Muscle layer of duodenum (tissue), 2 donors: ENCODE results near the gene MANSC1.

Experiments
- H3K27ac ChIP-seq: one replicate; pipeline ENCODE4 v1.7.0; 2013; ENCODE audit warnings: mild to moderate bottlenecking, low read length
- H3K27me3 ChIP-seq: one replicate; pipeline ENCODE4 v1.7.0; 2013; ENCODE audit warnings: low read depth, mild to moderate bottlenecking, control low read depth, low read length
- H3K36me3 ChIP-seq, 2 donors: one replicate each; pipeline ENCODE4 v1.7.0; 2013; ENCODE audit warnings: low read length in 2 of 2, control low read depth in 1 of 2, mild to moderate bottlenecking in 1 of 2; ENCODE audit not compliant: insufficient read depth in 2 of 2, control insufficient read depth in 1 of 2
- H3K4me1 ChIP-seq, 2 donors: one replicate each; pipeline ENCODE4 v1.7.0; 2013; ENCODE audit warnings: low read length in 2 of 2, mild to moderate bottlenecking in 2 of 2, control low read depth in 1 of 2, moderate library complexity in 1 of 2; ENCODE audit not compliant: insufficient read depth in 2 of 2, control insufficient read depth in 1 of 2
- H3K4me3 ChIP-seq, 2 donors: one replicate each; pipeline ENCODE4 v1.7.0; 2013; ENCODE audit warnings: low read length in 2 of 2, low read depth in 1 of 2, mild to moderate bottlenecking in 1 of 2
- H3K9me3 ChIP-seq, 2 donors: one replicate each; pipeline ENCODE4 v1.7.0; 2013; ENCODE audit warnings: low read length in 2 of 2, control low read depth in 1 of 2, mild to moderate bottlenecking in 1 of 2; ENCODE audit not compliant: control insufficient read depth in 1 of 2
- donor health status: healthy.

Gene MANSC1

GRCh38 chr12:12281134-12281533 lies 68.9 kb downstream of the MANSC1 start:
- Histone ChIP-seq H3K27ac (no peak overlapping the region), H3K4me3 (no peak overlapping the region), H3K9me3 (peaks cover 0 to 2% of the 10 kb centered on the region in 2 donors), H3K27me3 (no peaks in the 10 kb centered on the region), H3K4me1 (peaks cover 0 to 6% of the 10 kb centered on the region in 2 donors), H3K36me3 (no peaks in the 10 kb centered on the region)

- H3K4me3 ChIP-seq, result no peak overlapping the region
- H3K4me1 ChIP-seq, result peaks cover 0 to 6% of the 10 kb centered on the region in 2 donors
- peaks cover 0 to 2% of the 10 kb centered on the region in 2 donors for H3K9me3 ChIP-seq
- no peaks in the 10 kb centered on the region for H3K27me3 ChIP-seq
- H3K27ac ChIP-seq, result no peak overlapping the region
- H3K36me3 ChIP-seq, result no peaks in the 10 kb centered on the region
Observed at GRCh38 chr12:12278899-12279298, 71.1 kb downstream of the MANSC1 start.
